NT2/D1 (cell line): ENCODE data around the gene PRTG.

Source experiments
- SUZ12 ChIP-seq: IDR thresholded peaks from 2 replicates; pipeline ENCODE4 v1.6.1; 2011; ENCODE audit not compliant: insufficient read length, insufficient read depth; ENCODE audit errors: extremely low read depth
- ZNF274 ChIP-seq: IDR thresholded peaks from 2 replicates; pipeline ENCODE4 v1.6.1; 2011; ENCODE audit warnings: mild to moderate bottlenecking, low read depth, low read length

- no peak for TF ChIP-seq SUZ12
- TF ChIP-seq ZNF274 = no peak
Observed at GRCh38 chr15:55613727-55614126, 129.2 kb downstream of the PRTG start.
